Measurements from ENCODE around the gene ATP6V0A1.

- TF ChIP-seq CTCF (IDR thresholded peaks at IDR 0.05) (no peak), EP300 (IDR thresholded peaks at IDR 0.05) (no peak), POLR2A (IDR thresholded peaks at IDR 0.05) (no peak)
These were observed 2.2 kb upstream of the ATP6V0A1 start for GRCh38 chr17:42456223-42457106.
